Measurements from ENCODE around the gene OR10H5.
"Not testable (repeated sequence)": the region's sequence is repeated elsewhere in the genome, so short reads cannot be mapped to it uniquely, and the experiment has no call there.

The OR10H5 gene

GRCh38 chr19:15843894-15844222, 56.4 kb downstream of the OR10H5 start:
- DNase-seq (ENCODE audit: low spot score), result not testable (repeated sequence)

- no peak for DNase-seq (ENCODE audit: low spot score)
Measured at GRCh38 chr19:15846923-15847322, 59.5 kb downstream of the OR10H5 start.

GRCh38 chr19:15850385-15850784, 62.9 kb downstream of the OR10H5 start:
- DNase-seq (ENCODE audit: low spot score), result no peak

Data from pons (tissue), 1 donor.